Measurements from ENCODE around the gene C16orf82.

- TF ChIP-seq, protein P1, sequence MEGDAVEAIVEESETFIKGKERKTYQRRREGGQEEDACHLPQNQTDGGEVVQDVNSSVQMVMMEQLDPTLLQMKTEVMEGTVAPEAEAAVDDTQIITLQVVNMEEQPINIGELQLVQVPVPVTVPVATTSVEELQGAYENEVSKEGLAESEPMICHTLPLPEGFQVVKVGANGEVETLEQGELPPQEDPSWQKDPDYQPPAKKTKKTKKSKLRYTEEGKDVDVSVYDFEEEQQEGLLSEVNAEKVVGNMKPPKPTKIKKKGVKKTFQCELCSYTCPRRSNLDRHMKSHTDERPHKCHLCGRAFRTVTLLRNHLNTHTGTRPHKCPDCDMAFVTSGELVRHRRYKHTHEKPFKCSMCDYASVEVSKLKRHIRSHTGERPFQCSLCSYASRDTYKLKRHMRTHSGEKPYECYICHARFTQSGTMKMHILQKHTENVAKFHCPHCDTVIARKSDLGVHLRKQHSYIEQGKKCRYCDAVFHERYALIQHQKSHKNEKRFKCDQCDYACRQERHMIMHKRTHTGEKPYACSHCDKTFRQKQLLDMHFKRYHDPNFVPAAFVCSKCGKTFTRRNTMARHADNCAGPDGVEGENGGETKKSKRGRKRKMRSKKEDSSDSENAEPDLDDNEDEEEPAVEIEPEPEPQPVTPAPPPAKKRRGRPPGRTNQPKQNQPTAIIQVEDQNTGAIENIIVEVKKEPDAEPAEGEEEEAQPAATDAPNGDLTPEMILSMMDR (IDR thresholded peaks at IDR 0.05): no peak
- TF ChIP-seq POLR2A (IDR thresholded peaks at IDR 0.05): no peak
Observed at GRCh38 chr16:27118526-27118925, 51.8 kb downstream of the C16orf82 start.

All from sigmoid colon (tissue), 3 donors.